GM12864 (cell line): ENCODE data around the gene CHKB.
"Not testable (repeated sequence)": the region's sequence is repeated elsewhere in the genome, so short reads cannot be mapped to it uniquely, and the experiment has no call there.

Experiments used
- DNase-seq: peaks from one replicate; pipeline ENCODE4 v3.0.0-alpha.2; 2011; ENCODE audit warnings: low read depth
- H3K4me3 ChIP-seq: 2 replicates; pipeline ENCODE4 v1.5.1; 2011; ENCODE audit warnings: mild to moderate bottlenecking, low read depth, low read length, control low read depth
- TF ChIP-seq, protein P1 (sequence below): IDR thresholded peaks from 2 replicates; pipeline ENCODE4 v1.5.1; 2011; ENCODE audit warnings: low read depth, mild to moderate bottlenecking, moderate library complexity, low read length, control low read depth, inconsistent platforms; ENCODE audit errors: missing control alignments

The CHKB gene

DNA sequence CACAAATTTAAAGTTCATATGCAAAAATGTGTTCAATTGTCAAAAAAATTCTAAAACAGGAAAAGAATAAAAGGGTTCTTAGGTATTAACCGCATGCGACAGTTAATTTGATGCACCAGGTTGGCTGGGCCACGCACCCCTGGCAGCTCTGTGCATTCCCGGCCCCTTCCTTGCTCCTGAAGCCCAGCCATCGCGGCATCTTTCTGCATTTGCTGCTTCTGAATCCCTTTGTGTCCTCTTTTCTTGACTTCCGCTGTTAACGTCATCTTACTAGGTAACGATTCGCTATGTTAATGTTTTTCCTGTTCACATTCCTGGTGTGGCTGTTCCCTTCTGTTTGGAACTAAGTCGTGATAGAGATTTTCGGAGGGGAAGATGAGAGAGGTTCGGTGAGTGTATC, 44.9 kb downstream of the CHKB start:
- H3K4me3 ChIP-seq, result no peak overlapping the region
- TF ChIP-seq, protein P1, sequence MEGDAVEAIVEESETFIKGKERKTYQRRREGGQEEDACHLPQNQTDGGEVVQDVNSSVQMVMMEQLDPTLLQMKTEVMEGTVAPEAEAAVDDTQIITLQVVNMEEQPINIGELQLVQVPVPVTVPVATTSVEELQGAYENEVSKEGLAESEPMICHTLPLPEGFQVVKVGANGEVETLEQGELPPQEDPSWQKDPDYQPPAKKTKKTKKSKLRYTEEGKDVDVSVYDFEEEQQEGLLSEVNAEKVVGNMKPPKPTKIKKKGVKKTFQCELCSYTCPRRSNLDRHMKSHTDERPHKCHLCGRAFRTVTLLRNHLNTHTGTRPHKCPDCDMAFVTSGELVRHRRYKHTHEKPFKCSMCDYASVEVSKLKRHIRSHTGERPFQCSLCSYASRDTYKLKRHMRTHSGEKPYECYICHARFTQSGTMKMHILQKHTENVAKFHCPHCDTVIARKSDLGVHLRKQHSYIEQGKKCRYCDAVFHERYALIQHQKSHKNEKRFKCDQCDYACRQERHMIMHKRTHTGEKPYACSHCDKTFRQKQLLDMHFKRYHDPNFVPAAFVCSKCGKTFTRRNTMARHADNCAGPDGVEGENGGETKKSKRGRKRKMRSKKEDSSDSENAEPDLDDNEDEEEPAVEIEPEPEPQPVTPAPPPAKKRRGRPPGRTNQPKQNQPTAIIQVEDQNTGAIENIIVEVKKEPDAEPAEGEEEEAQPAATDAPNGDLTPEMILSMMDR, result no peak
- no peak for DNase-seq

DNA sequence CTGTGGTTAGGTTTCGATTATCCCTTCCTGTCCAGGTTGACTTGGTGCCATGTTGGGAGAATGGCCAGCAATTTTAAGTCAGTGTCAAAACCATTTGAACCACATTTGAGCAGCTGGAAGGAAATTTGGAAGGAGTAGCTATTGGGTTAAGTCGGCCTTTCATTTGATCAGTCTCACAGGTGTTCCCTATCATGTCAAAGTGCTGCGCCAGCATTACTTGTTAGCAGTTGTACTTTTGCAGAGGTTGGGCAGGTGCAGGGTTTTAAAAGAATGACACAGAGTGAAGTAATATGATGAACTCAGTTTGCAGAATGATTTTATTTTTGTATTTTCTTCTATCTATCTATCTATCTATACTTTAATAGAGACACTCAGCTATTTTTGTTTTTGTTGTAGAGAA, 46.4 kb downstream of the CHKB start:
- TF ChIP-seq, protein P1, result no peak
- no peak for DNase-seq
- no peak overlapping the region for H3K4me3 ChIP-seq

GRCh38 chr22:50535113-50535512, 47.5 kb downstream of the CHKB start:
- TF ChIP-seq, protein P1, result no peak
- no peak overlapping the region; the same call in 1 of the 2 replicates for H3K4me3 ChIP-seq
- DNase-seq, result no peak

DNA sequence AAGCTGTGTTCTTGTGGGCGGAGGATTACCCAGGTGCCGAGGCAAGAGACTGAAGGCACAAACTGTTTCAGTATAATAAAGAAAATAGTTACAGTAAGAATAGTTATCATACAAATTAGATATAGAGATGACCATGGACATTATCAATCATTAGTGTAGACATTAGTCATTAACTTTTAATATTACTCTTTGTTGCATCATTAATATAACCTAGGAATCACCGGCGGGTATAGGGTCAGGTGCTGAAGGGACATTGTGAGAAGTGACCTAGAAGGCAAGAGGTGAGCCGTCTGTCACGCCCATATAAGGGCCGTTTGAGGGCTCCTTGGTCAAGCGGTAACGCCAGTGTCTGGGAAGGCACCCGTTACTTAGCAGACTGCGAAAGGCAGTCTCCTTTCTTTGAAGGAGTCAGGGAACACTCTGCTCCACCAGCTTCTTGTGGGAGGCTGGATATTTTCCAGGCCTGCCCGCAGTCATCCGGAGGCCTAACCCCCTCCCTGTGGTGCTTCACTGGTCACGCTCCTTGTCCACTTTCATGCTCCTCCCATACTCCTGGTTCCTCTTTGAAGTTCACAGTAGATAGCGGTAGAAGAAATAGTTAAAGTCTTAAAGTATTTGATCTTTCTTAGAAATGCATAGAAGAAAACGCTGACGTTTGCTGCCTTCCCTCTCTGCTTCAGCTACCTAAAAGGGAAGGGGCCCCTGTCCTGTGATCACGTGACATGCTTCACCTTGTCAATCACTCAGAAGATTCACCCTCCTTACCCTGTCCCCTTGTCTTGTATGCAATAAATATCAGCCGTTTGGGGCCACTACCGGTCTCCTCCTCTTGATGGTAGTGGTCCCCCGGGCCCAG, 48.6 kb downstream of the CHKB start:
- H3K4me3 ChIP-seq, result not testable (repeated sequence)
- peak; percentile 60 for DNase-seq

- TF ChIP-seq, protein P1, result no peak
- H3K4me3 ChIP-seq, result no peak overlapping the region; the same call in 1 of the 2 replicates
Measured at GRCh38 chr22:50532824-50533796, 49.5 kb downstream of the CHKB start.

GRCh38 chr22:50531962-50532674, 50.5 kb downstream of the CHKB start:
- TF ChIP-seq, protein P1, result no peak
- H3K4me3 ChIP-seq, result peak overlapping the region; percentile 63
- DNase-seq, result no peak

More at GRCh38 chr22:50532824-50533796, 49.5 kb downstream of the CHKB start:
- DNase-seq, result no peak
